Small intestine (tissue), 7 donors: Measurements from ENCODE around the gene FNBP1. TPM values are rescaled to one million over a fixed set of nuclear protein-coding genes. Genes with fewer than 3 reads are reported as not detected.

Source experiments
- DNase-seq, 2 donors: peaks; one replicate each; pipeline versions ENCODE4 v3.0.0 to v3.0.0-alpha.2; 2013
- FAIRE-seq: peaks from 2 replicates; lab custom pipeline; 2012; peaks lifted over from hg19 to GRCh38; lab: Jason Lieb, UNC
- H3K27ac ChIP-seq, 3 donors: one replicate each; pipeline ENCODE4 v1.5.1; 2013; ENCODE audit warnings: low read length in 2 of 3, mild to moderate bottlenecking in 2 of 3, control low read depth in 1 of 3, inconsistent platforms in 1 of 3, low read depth in 1 of 3, moderate library complexity in 1 of 3
- H3K27me3 ChIP-seq, 3 donors: one replicate each; pipeline ENCODE4 v1.6.1; 2013; ENCODE audit warnings: low read length in 3 of 3, inconsistent platforms in 1 of 3; ENCODE audit not compliant: control insufficient read depth in 3 of 3, insufficient read depth in 3 of 3
- H3K36me3 ChIP-seq, 3 donors: one replicate each; pipeline ENCODE4 v1.6.1; 2013; ENCODE audit warnings: low read length in 3 of 3, inconsistent platforms in 1 of 3, low read depth in 1 of 3, mild to moderate bottlenecking in 1 of 3, moderate library complexity in 1 of 3; ENCODE audit not compliant: control insufficient read depth in 3 of 3, insufficient read depth in 2 of 3
- H3K4me1 ChIP-seq, 3 donors: one replicate each; pipeline ENCODE4 v1.6.1; 2013; ENCODE audit warnings: low read length in 2 of 3, inconsistent platforms in 1 of 3, low read depth in 1 of 3, mild to moderate bottlenecking in 1 of 3, moderate library complexity in 1 of 3; ENCODE audit not compliant: control insufficient read depth in 3 of 3, insufficient read depth in 2 of 3
- H3K4me3 ChIP-seq, 3 donors: one replicate each; pipeline ENCODE4 v1.5.1; 2013; ENCODE audit warnings: low read length in 3 of 3, control low read depth in 1 of 3, inconsistent platforms in 1 of 3, low read depth in 1 of 3, mild to moderate bottlenecking in 1 of 3, moderate library complexity in 1 of 3
- H3K9me3 ChIP-seq, 2 donors: one replicate each; pipeline ENCODE4 v1.6.1; 2013; ENCODE audit warnings: low read depth in 1 of 2, low read length in 1 of 2; ENCODE audit not compliant: control insufficient read depth in 2 of 2, insufficient read depth in 1 of 2
- WGBS, 3 donors: extraction: QIAGEN DNeasy Blood & Tissue Kit; methylation state at CpG; one replicate each; pipeline ENCODE4 v1.1.7; 2013; 5-methylcytosine and 5-hydroxymethylcytosine counted together
- polyA plus RNA-seq, 4 donors: library from polyadenylated mRNA; stranded (reverse) in 3 of 4; unstranded in 1 of 4; fragments of 200-250 nt in 3 of 4; fragments of 120-200 nt in 1 of 4; gene quantifications; one replicate each; pipeline versions ENCODE4 v1.2.1 to v1.2.3, GENCODE V29; 2013
- donor health status: healthy with polysubstance abuse.
- donor health status: control.
- donor health status: control.
- donor health status: Bipolar disorder and iron deficiency.
- donor health status: healthy.

The FNBP1 gene
- polyA plus RNA-seq, 4 donors: 1.3 to 16.5 (median 9.0) TPM

DNA sequence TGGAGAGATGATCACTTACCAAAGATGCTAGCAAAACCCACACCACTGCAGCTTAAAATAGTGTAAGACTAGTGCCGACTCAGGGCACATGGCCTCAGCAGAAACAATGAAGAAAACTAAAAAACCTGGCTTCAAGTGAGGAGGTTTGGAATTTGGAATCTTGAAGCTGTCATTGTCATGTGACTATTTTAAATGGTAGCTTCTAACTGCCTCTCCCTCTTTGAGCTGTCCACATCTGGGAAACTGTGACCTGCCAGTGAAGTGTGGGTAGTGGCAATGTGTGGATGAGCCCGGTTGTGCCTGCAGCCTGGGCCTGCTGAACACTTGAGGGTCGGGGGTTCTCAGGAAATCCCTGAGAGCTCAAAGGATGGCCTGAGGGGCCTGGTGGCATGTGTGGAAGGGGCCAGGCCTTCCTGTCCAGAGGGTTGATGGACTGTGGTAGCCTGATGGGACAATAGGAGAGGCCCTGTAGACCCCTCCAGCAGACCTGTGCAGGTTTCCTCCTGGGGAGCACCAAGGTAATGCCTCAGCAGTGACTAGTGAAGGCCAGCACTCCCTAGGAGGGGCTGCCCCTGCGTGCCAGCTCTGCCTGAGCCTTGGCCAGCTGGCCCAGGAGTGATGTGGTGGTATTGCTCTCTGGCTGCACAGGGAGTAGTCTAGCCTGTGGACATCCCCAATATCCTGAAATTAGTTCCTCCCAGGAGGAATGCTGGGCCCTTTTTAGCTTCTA, 194.1 kb downstream of the FNBP1 start:
- Histone ChIP-seq H3K27me3 (no peaks in the 10 kb centered on the region), H3K9me3 (no peaks in the 10 kb centered on the region), H3K36me3 (peaks cover 5 to 31% (median 8%) of the 10 kb centered on the region in 3 donors), H3K4me1 (no peaks in the 10 kb centered on the region), H3K4me3 (no peak overlapping the region), H3K27ac (no peak overlapping the region)
- no peak for DNase-seq
- 79 to 92% (median 88%) methylated on average over 4 of the region's 4 CpGs for WGBS, 3 donors
- no peak for FAIRE-seq

DNA sequence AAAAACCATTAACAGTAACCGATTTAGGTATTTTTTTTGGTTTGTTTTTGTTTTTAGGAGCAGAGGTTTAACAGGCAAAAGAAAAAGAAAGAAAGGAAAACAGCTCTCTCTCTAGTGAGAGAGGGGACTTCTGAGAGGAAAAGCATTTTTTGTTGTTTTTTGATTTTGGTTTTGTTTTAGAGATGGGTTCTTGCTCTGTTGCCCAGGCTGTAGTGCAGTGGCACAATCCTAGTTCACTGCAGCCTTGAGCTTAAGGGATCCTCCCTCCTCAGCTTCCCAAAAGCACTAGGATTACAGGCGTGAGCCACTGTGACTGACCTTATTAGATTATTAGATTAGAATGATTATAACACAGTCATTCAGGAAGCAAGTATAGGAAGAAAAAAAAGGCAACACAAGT, 197.6 kb downstream of the FNBP1 start:
- no peak overlapping the region for H3K4me3 ChIP-seq
- H3K27me3 ChIP-seq: no peaks in the 10 kb centered on the region
- 53 to 55% (median 54%) methylated on average over 2 of the region's 2 CpGs for WGBS, 3 donors
- FAIRE-seq (no peak), DNase-seq (no peak)
- H3K4me1 ChIP-seq: no peaks in the 10 kb centered on the region
- H3K27ac ChIP-seq: no peak overlapping the region
- H3K36me3 ChIP-seq: peaks cover 2 to 13% (median 2%) of the 10 kb centered on the region in 3 donors
- H3K9me3 ChIP-seq: no peaks in the 10 kb centered on the region

DNA sequence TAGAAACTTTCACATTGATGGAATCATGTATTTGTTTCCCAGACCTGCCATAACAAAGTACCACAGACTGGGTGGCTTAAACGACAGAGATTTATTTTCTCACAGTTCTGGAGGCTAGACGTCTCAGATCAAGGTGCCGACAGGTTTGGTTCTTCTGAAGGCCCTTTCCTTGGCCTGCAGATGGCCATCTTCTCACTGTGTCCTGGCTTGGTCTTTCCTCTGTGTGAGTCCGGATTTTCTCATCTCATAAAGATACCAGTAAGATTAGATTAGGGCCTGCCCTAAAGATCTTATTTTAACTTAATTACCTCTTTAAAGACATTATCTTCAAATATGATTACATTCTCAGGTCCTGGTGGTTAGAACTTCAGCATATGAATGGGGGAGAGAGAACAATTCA, 201.9 kb downstream of the FNBP1 start:
- Histone ChIP-seq H3K27ac (no peak overlapping the region), H3K4me1 (peaks cover 0 to 11% (median 4%) of the 10 kb centered on the region in 3 donors), H3K27me3 (no peaks in the 10 kb centered on the region), H3K36me3 (peaks cover 0 to 17% (median 2%) of the 10 kb centered on the region in 3 donors), H3K9me3 (no peaks in the 10 kb centered on the region), H3K4me3 (no peak overlapping the region)
- FAIRE-seq: no peak
- WGBS, 3 donors: 42 to 69% (median 67%) methylated on average over 4 of the region's 4 CpGs
- no peak for DNase-seq

DNA sequence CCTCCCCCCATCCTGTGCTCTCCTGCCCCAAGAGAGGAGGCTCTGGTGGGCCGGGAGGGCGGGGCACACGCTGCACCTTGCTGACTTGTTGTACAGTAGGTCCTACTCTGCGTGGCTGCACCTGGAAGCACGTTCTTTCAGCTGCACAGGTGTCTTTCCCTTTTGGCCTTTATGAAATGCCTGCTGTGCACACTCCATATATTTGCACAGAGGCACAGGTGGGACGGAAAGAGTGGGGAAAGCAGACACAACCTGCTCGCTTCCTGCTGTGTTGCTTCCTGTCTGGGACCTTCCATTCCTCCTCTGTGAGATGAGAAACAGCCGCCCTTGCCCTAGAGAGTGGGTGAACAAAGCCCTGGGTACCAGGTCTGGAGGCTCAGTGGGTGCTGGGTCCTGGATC, 203.0 kb downstream of the FNBP1 start:
- Histone ChIP-seq H3K27ac (no peak overlapping the region), H3K9me3 (no peaks in the 10 kb centered on the region), H3K36me3 (peaks cover 0 to 16% (median 2%) of the 10 kb centered on the region in 3 donors), H3K4me3 (no peak overlapping the region), H3K4me1 (peaks cover 0 to 11% (median 4%) of the 10 kb centered on the region in 3 donors), H3K27me3 (no peaks in the 10 kb centered on the region)
- WGBS, 3 donors: 79 to 94% (median 83%) methylated on average over 8 of the region's 8 CpGs
- no peak for FAIRE-seq
- DNase-seq: no peak

DNA sequence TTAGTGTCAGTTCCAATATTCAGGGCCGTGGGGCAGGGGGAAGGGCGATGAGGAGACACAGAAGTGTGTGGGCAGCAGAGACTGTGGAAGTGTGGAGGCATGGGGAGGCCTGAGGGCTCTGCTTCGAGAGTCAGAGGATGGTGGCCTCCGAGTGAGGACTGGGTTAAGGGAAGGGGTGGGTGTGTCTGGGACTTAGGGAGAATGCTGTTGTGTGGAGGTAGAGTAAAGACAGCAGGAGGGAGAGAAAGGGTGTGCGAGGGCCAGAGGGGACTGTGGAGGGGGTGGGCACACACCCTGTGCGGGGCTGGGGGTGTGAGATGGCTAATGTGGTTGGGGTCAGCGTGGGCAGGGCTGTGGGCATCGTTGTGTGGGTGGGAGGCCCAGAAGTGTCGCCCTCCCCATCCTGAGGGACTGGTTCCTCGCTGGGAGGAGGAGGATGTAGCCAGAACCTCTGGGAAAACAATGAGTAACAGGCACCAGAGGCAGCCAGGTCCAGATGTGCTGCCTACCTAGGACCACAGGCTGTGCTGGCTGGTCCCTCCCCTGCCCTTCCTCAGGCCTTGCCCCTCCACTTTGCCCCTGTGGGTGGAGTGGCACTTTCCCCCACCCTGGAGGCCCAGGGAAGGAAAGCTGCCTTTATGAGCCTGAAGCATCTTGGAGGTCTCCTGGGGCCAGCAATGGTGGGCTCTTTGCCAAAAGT, 203.5 kb downstream of the FNBP1 start:
- DNase-seq (no peak), FAIRE-seq (no peak)
- Histone ChIP-seq H3K36me3 (peaks cover 0 to 15% (median 2%) of the 10 kb centered on the region in 3 donors), H3K4me3 (no peak overlapping the region), H3K4me1 (peaks cover 0 to 11% (median 4%) of the 10 kb centered on the region in 3 donors), H3K27me3 (no peaks in the 10 kb centered on the region), H3K27ac (no peak overlapping the region), H3K9me3 (no peaks in the 10 kb centered on the region)
- WGBS, 3 donors: 77 to 84% (median 78%) methylated on average over 9 to 10 of the region's 10 CpGs

DNA sequence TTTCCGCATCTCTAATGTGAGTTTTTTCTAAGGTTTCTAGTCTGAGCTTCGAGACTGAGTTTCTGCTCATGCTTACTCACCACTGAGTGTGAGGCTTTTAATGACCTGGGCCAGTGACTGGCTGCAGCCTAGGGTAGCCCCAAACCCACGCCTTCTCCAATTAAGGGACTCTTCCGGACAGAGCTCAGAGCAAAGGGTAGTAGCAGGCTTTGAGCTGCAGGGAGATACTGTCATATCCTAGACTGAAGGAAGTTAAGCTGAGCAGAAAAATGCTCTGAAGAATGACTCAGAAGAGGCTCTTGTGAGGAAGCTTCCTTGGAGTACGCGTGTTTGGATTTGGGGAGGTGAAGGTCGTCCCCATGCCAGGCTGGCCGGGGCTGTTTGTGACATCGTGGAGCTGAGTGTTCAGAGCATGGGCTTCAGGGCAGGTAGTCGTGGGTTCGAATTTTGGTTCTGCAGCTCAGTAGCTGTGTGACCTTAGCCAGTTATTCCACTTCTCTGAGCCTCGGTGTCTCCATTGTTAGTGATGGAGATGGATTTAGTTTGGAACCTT, 204.2 kb downstream of the FNBP1 start:
- DNase-seq (no peak), FAIRE-seq (no peak)
- no peak overlapping the region for H3K4me3 ChIP-seq
- no peaks in the 10 kb centered on the region for H3K9me3 ChIP-seq
- H3K36me3 ChIP-seq: peaks cover 0 to 14% (median 2%) of the 10 kb centered on the region in 3 donors
- no peak overlapping the region for H3K27ac ChIP-seq
- peaks cover 0 to 13% (median 4%) of the 10 kb centered on the region in 3 donors for H3K4me1 ChIP-seq
- no peaks in the 10 kb centered on the region for H3K27me3 ChIP-seq
- WGBS, 3 donors: 86 to 89% (median 88%) methylated on average over 12 of the region's 12 CpGs

Other genes with a start within 250 kb of the FNBP1 start
- gene TOR1B, start 240.0 kb downstream of the FNBP1 start, polyA plus RNA-seq: 10 to 100 TPM in 3 of 4 donors, 1 to 10 TPM in 1; 7.0 to 22.9 (median 16.9) TPM
- gene TOR1A, start 219.1 kb downstream of the FNBP1 start, polyA plus RNA-seq: 10 to 100 TPM; 16.3 to 31.2 (median 23.1) TPM
- gene C9orf78, start 207.9 kb downstream of the FNBP1 start, polyA plus RNA-seq: 10 to 100 TPM; 50.6 to 62.6 (median 59.4) TPM
- 10 to 100 TPM; 16.0 to 47.0 (median 20.4) TPM for gene USP20, start 207.7 kb downstream of the FNBP1 start, polyA plus RNA-seq
- 10 to 100 TPM in 2 of 4 donors, 1 to 10 TPM in 2; 2.7 to 37.1 (median 12.8) TPM for gene GPR107, start 10.7 kb upstream of the FNBP1 start, polyA plus RNA-seq
- gene NCS1, start 129.2 kb upstream of the FNBP1 start, polyA plus RNA-seq: 1 to 10 TPM in 2 of 4 donors, under 1 TPM in 2; 0.54 to 9.2 (median 3.0) TPM
- gene HMCN2, start 222.6 kb upstream of the FNBP1 start, polyA plus RNA-seq: 10 to 100 TPM in 2 of 4 donors, 1 to 10 TPM in 1, not detected in 1; 1.1 to 19.4 (median 10.6) TPM